ENCODE results near the gene NOXO1. TPM values are rescaled to one million over a fixed set of nuclear protein-coding genes. Genes with fewer than 3 reads are reported as not detected.
A peak's percentile ranks its signal among the peaks of the same experiment; 100 is the strongest.

NOXO1 gene
- total RNA-seq, 1 experiment from 2014 or later = 3.4 TPM

- intact Hi-C loops (cut with micrococcal nuclease) = no loop called here
Observed at GRCh38 chr16:2028620-2029220, 47.5 kb upstream of the NOXO1 start.

GRCh38 chr16:2028146-2028545 lies 46.9 kb upstream of the NOXO1 start:
- Histone ChIP-seq H3F3A (ENCODE audit: low read length, unreplicated experiment) (no peaks in the 10 kb centered on the region), H3K4me3 (ENCODE audit: low read length) (peak overlapping the region; percentile 87)
- BruUV-seq (replicated peaks) = no TSS peak

More at GRCh38 chr16:2028620-2029220, 47.5 kb upstream of the NOXO1 start:
- no peaks in the 10 kb centered on the region for H3F3A ChIP-seq (ENCODE audit: low read length, unreplicated experiment)
- H4K20me1 ChIP-seq (ENCODE audit: low read length) = no peaks in the 10 kb centered on the region
- H3K9ac ChIP-seq (ENCODE audit: low read length) = no peak overlapping the region
- H3K9me3 ChIP-seq (ENCODE audit: low read length) = no peaks in the 10 kb centered on the region
- TF ChIP-seq EZH2 (IDR thresholded peaks at IDR 0.05; ENCODE audit: low read length, unreplicated experiment) = no peak
- TF ChIP-seq CTCF (conservative IDR thresholded peaks at IDR 0.05; ENCODE audit: low read depth, low read length) = no peak
- no peak for TF ChIP-seq EZH2phosphoT487 (IDR thresholded peaks at IDR 0.05; ENCODE audit: borderline replicate concordance, low read length)
- no peaks in the 10 kb centered on the region for H3K36me3 ChIP-seq (ENCODE audit: low read depth, low read length)
- H3K27ac ChIP-seq (ENCODE audit: low read length) = no peak overlapping the region
- ChIA-PET POLR2A (ENCODE audit: unreplicated experiment) (no interaction called here), CTCF (no interaction called here)
- H3K4me1 ChIP-seq (ENCODE audit: insufficient read depth, low read length) = peaks cover 27% of the 10 kb centered on the region
- no peaks in the 10 kb centered on the region for H3K9me2 ChIP-seq (replicated peaks; ENCODE audit: low read length)
- H2AFZ ChIP-seq (ENCODE audit: low read length) = no peak overlapping the region
- H3K4me2 ChIP-seq (ENCODE audit: low read length) = peak overlapping the region; percentile 99
- peak overlapping the region; percentile 87 for H3K4me3 ChIP-seq (ENCODE audit: low read length)
- no TSS peak for BruUV-seq (replicated peaks)
- ATAC-seq (no peak), DNase-seq (no peak)
- peaks cover 36% of the 10 kb centered on the region for H3K79me2 ChIP-seq (ENCODE audit: low read length)
- H3K27me3 ChIP-seq (ENCODE audit: low read length) = no peaks in the 10 kb centered on the region

GRCh38 chr16:2027024-2028010 lies 46.0 kb upstream of the NOXO1 start:
- 0 out of 2 replicates have a peak overlapping the region, but pooled peaks have one; percentile 48 for H2AFZ ChIP-seq (ENCODE audit: low read length)
- H3K79me2 ChIP-seq (ENCODE audit: low read length) = peaks cover 29% of the 10 kb centered on the region
- H3K9me3 ChIP-seq (ENCODE audit: low read length) = no peaks in the 10 kb centered on the region
- no peaks in the 10 kb centered on the region for H3K36me3 ChIP-seq (ENCODE audit: low read depth, low read length)
- intact Hi-C loops (cut with micrococcal nuclease) = no loop called here
- H3K27ac ChIP-seq (ENCODE audit: low read length) = peak overlapping the region; percentile 56
- ATAC-seq = peak; percentile 12
- TF ChIP-seq CTCF (conservative IDR thresholded peaks at IDR 0.05; ENCODE audit: low read depth, low read length) (0 out of 2 replicates have a peak, but pooled peaks have one; percentile 17), EZH2phosphoT487 (IDR thresholded peaks at IDR 0.05; ENCODE audit: borderline replicate concordance, low read length) (no peak), EZH2 (IDR thresholded peaks at IDR 0.05; ENCODE audit: low read length, unreplicated experiment) (no peak)
- ChIA-PET CTCF (interaction anchor here (0.7 to 1.5 kb wide), 2 partner anchors 23 to 29 kb away, joined by 3 to 4 read pairs; no protein-coding TSS in a partner anchor), POLR2A (ENCODE audit: unreplicated experiment) (no interaction called here)
- peak overlapping the region; percentile 77 for H3K9ac ChIP-seq (ENCODE audit: low read length)
- BruUV-seq (replicated peaks) = TSS peak; percentile 61
- H3K4me1 ChIP-seq (ENCODE audit: insufficient read depth, low read length) = peaks cover 24% of the 10 kb centered on the region
- no peaks in the 10 kb centered on the region for H3K27me3 ChIP-seq (ENCODE audit: low read length)
- H3K9me2 ChIP-seq (replicated peaks; ENCODE audit: low read length) = no peaks in the 10 kb centered on the region
- peak overlapping the region; percentile 99 for H3K4me2 ChIP-seq (ENCODE audit: low read length)
- peak; percentile 43 for DNase-seq
- H3F3A ChIP-seq (ENCODE audit: low read length, unreplicated experiment) = no peaks in the 10 kb centered on the region
- peak overlapping the region; percentile 87 for H3K4me3 ChIP-seq (ENCODE audit: low read length)
- no peaks in the 10 kb centered on the region for H4K20me1 ChIP-seq (ENCODE audit: low read length)

More at GRCh38 chr16:2028146-2028545, 46.9 kb upstream of the NOXO1 start:
- H3K79me2 ChIP-seq (ENCODE audit: low read length) = peaks cover 30% of the 10 kb centered on the region
- no peaks in the 10 kb centered on the region for H3K27me3 ChIP-seq (ENCODE audit: low read length)
- intact Hi-C loops (cut with micrococcal nuclease) = no loop called here
- ATAC-seq (no peak), DNase-seq (no peak)
- CTCF ChIA-PET = interaction anchor here (0.7 to 1.5 kb wide), 2 partner anchors 24 to 28 kb away, joined by 3 to 4 read pairs; no protein-coding TSS in a partner anchor
- peak overlapping the region; percentile 56; the same call in 1 of the 2 replicates for H3K27ac ChIP-seq (ENCODE audit: low read length)
- peaks cover 26% of the 10 kb centered on the region for H3K4me1 ChIP-seq (ENCODE audit: insufficient read depth, low read length)
- no peaks in the 10 kb centered on the region for H3K9me2 ChIP-seq (replicated peaks; ENCODE audit: low read length)
- no peaks in the 10 kb centered on the region for H4K20me1 ChIP-seq (ENCODE audit: low read length)
- no peak for TF ChIP-seq EZH2 (IDR thresholded peaks at IDR 0.05; ENCODE audit: low read length, unreplicated experiment)
- peak overlapping the region; percentile 99 for H3K4me2 ChIP-seq (ENCODE audit: low read length)
- POLR2A ChIA-PET (ENCODE audit: unreplicated experiment) = no interaction called here
- no peak overlapping the region for H2AFZ ChIP-seq (ENCODE audit: low read length)
- no peaks in the 10 kb centered on the region for H3K9me3 ChIP-seq (ENCODE audit: low read length)
- no peaks in the 10 kb centered on the region for H3K36me3 ChIP-seq (ENCODE audit: low read depth, low read length)
- H3K9ac ChIP-seq (ENCODE audit: low read length) = peak overlapping the region; percentile 77

All from PC-3 (cell line).